Peyer's patch (tissue), 4 donors: Measurements from ENCODE around the gene EFEMP2.

Source experiments
- CTCF ChIP-seq, 6 experiments: fragments of 450-650 bp in 4 of 6; fragments of 200-600 bp in 2 of 6; sonication (generic) in 1 of 6; IDR thresholded peaks; one replicate each; pipeline ENCODE4 v1.5.1; 2017 to 2019; ENCODE audit warnings: antibody characterized with exemption in 6 of 6, mild to moderate bottlenecking in 3 of 6, moderate library complexity in 1 of 6
- POLR2A ChIP-seq, 2 donors: fragments of 450-650 bp; IDR thresholded peaks; one replicate each; pipeline ENCODE4 v1.5.1; 2017; ENCODE audit warnings: antibody characterized with exemption in 2 of 2, mild to moderate bottlenecking in 2 of 2, moderate library complexity in 2 of 2

DNA sequence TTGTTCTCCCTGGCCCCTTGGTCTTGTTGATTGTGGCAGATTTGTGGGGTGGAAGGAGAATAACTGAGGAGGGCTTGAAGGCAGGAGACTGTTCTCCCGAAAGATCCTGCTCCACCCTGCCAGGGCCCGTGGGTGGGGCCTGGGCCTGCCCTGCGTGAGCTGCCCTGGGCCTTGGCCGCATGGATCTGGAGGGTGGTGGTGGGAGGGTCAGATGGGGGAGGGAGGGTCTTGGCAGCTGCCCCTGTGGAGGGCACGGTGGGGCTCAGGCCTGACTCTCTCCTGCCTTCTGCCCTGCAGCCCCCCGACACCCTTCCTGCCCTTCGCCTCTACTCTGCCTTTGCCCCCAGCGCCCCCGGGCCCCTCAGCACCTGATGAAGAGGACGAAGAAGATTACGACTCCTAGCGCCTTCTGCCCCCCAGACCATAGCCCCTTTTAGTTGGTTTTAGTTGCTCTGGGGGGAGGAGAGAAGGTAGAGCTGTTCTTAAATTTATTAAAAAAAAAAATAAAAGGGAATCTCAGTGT is 48.5 kb upstream of the EFEMP2 start:
- TF ChIP-seq CTCF (IDR thresholded peaks at IDR 0.05): no peak
- no peak for TF ChIP-seq POLR2A (IDR thresholded peaks at IDR 0.05)
